ENCODE results near the gene UBASH3B. TPM values are rescaled to one million over a fixed set of nuclear protein-coding genes. Genes with fewer than 3 reads are reported as not detected.

The UBASH3B gene
- total RNA-seq, 2 experiments from 2014 or later: 66.6 to 75.0 TPM

- no peak for DNase-seq
- H3K9me3 Mint-ChIP-seq (ENCODE audit: insufficient read depth): no peaks in the 10 kb centered on the region
- peaks cover 53% of the 10 kb centered on the region for H3K36me3 Mint-ChIP-seq (ENCODE audit: low read depth)
- no peak overlapping the region for H3K4me3 Mint-ChIP-seq
- H3K27ac Mint-ChIP-seq: peak overlapping the region; percentile 13
- ATAC-seq: no peak
- CTCF ChIA-PET: interaction anchor here (1.2 to 13.2 kb wide), 5 partner anchors 8 to 158 kb away, joined by 3 to 469 read pairs (median 16); no protein-coding TSS in a partner anchor
- POLR2A ChIA-PET: no interaction called here
- peaks cover 4% of the 10 kb centered on the region for H3K4me1 Mint-ChIP-seq (ENCODE audit: low read depth)
- H3K27me3 Mint-ChIP-seq (ENCODE audit: low read depth): no peaks in the 10 kb centered on the region
Observed at GRCh38 chr11:122786896-122787295, 131.4 kb downstream of the UBASH3B start.

GRCh38 chr11:122788781-122789535 lies 133.4 kb downstream of the UBASH3B start:
- Mint-ChIP-seq H3K4me3 (no peak overlapping the region), H3K4me1 (ENCODE audit: low read depth) (no peaks in the 10 kb centered on the region), H3K36me3 (ENCODE audit: low read depth) (peaks cover 39% of the 10 kb centered on the region), H3K9me3 (ENCODE audit: insufficient read depth) (no peaks in the 10 kb centered on the region), H3K27ac (no peak overlapping the region), H3K27me3 (ENCODE audit: low read depth) (no peaks in the 10 kb centered on the region)
- DNase-seq (no peak), ATAC-seq (no peak)
- ChIA-PET CTCF (interaction anchor here (0.7 to 13.2 kb wide), 9 partner anchors 8 to 160 kb away, joined by 3 to 469 read pairs (median 4); no protein-coding TSS in a partner anchor), POLR2A (no interaction called here)

- ATAC-seq (no peak), DNase-seq (no peak)
- H3K4me1 Mint-ChIP-seq (ENCODE audit: low read depth): no peaks in the 10 kb centered on the region
- H3K27ac Mint-ChIP-seq: no peak overlapping the region
- no peak overlapping the region for H3K4me3 Mint-ChIP-seq
- no peaks in the 10 kb centered on the region for H3K9me3 Mint-ChIP-seq (ENCODE audit: insufficient read depth)
- ChIA-PET POLR2A (interaction anchor here (0.9 kb wide), 1 partner anchor 15 kb away, joined by 3 read pairs; no protein-coding TSS in a partner anchor), CTCF (interaction anchor here (0.7 to 13.2 kb wide), 5 partner anchors 9 to 233 kb away, joined by 3 to 469 read pairs (median 15); no protein-coding TSS in a partner anchor)
- peaks cover 40% of the 10 kb centered on the region for H3K36me3 Mint-ChIP-seq (ENCODE audit: low read depth)
- no peaks in the 10 kb centered on the region for H3K27me3 Mint-ChIP-seq (ENCODE audit: low read depth)
Observed at GRCh38 chr11:122789907-122790306, 134.4 kb downstream of the UBASH3B start.

GRCh38 chr11:122791411-122791810 lies 135.9 kb downstream of the UBASH3B start:
- no peak for DNase-seq
- no peaks in the 10 kb centered on the region for H3K4me1 Mint-ChIP-seq (ENCODE audit: low read depth)
- no peak overlapping the region for H3K4me3 Mint-ChIP-seq
- CTCF ChIA-PET: interaction anchor here (0.8 to 13.2 kb wide), 7 partner anchors 8 to 211 kb away, joined by 3 to 469 read pairs (median 5); no protein-coding TSS in a partner anchor
- H3K27ac Mint-ChIP-seq: no peak overlapping the region
- peaks cover 42% of the 10 kb centered on the region for H3K36me3 Mint-ChIP-seq (ENCODE audit: low read depth)
- POLR2A ChIA-PET: interaction anchor here (1.0 to 1.3 kb wide), 2 partner anchors 47 to 62 kb away, joined by 3 read pairs; partner anchors contain the start of gene CRTAM
- ATAC-seq: no peak
- no peaks in the 10 kb centered on the region for H3K27me3 Mint-ChIP-seq (ENCODE audit: low read depth)
- no peaks in the 10 kb centered on the region for H3K9me3 Mint-ChIP-seq (ENCODE audit: insufficient read depth)

GRCh38 chr11:122791836-122792235 lies 136.3 kb downstream of the UBASH3B start:
- H3K27ac Mint-ChIP-seq: peak overlapping the region; percentile 26
- no peaks in the 10 kb centered on the region for H3K9me3 Mint-ChIP-seq (ENCODE audit: insufficient read depth)
- no peaks in the 10 kb centered on the region for H3K27me3 Mint-ChIP-seq (ENCODE audit: low read depth)
- H3K4me3 Mint-ChIP-seq: no peak overlapping the region
- peaks cover 46% of the 10 kb centered on the region for H3K36me3 Mint-ChIP-seq (ENCODE audit: low read depth)
- no peaks in the 10 kb centered on the region for H3K4me1 Mint-ChIP-seq (ENCODE audit: low read depth)
- no peak for ATAC-seq
- no peak for DNase-seq
- CTCF ChIA-PET: interaction anchor here (0.8 to 13.2 kb wide), 8 partner anchors 9 to 212 kb away, joined by 3 to 469 read pairs (median 6); no protein-coding TSS in a partner anchor
- POLR2A ChIA-PET: interaction anchor here (0.7 to 1.3 kb wide), 2 partner anchors 46 to 173 kb away, joined by 3 read pairs; partner anchors contain the start of gene CRTAM

- H3K4me3 Mint-ChIP-seq: no peak overlapping the region
- no peaks in the 10 kb centered on the region for H3K9me3 Mint-ChIP-seq (ENCODE audit: insufficient read depth)
- DNase-seq (no peak), ATAC-seq (no peak)
- H3K27ac Mint-ChIP-seq: no peak overlapping the region
- ChIA-PET POLR2A (no interaction called here), CTCF (interaction anchor here (0.6 to 13.2 kb wide), 6 partner anchors 14 to 227 kb away, joined by 3 to 469 read pairs (median 6); no protein-coding TSS in a partner anchor)
- peaks cover 57% of the 10 kb centered on the region for H3K36me3 Mint-ChIP-seq (ENCODE audit: low read depth)
- H3K27me3 Mint-ChIP-seq (ENCODE audit: low read depth): no peaks in the 10 kb centered on the region
- no peaks in the 10 kb centered on the region for H3K4me1 Mint-ChIP-seq (ENCODE audit: low read depth)
Observed at GRCh38 chr11:122793515-122793914, 138.0 kb downstream of the UBASH3B start.

GRCh38 chr11:122795307-122795706 lies 139.8 kb downstream of the UBASH3B start:
- H3K27ac Mint-ChIP-seq: no peak overlapping the region
- H3K4me3 Mint-ChIP-seq: no peak overlapping the region
- DNase-seq (no peak), ATAC-seq (no peak)
- peaks cover 58% of the 10 kb centered on the region for H3K36me3 Mint-ChIP-seq (ENCODE audit: low read depth)
- no peaks in the 10 kb centered on the region for H3K9me3 Mint-ChIP-seq (ENCODE audit: insufficient read depth)
- ChIA-PET CTCF (interaction anchor here (1.2 to 13.2 kb wide), 24 partner anchors 8 to 261 kb away, joined by 4 to 469 read pairs (median 12); partner anchors contain the start of gene CRTAM), POLR2A (interaction anchor here (1.5 to 1.9 kb wide), 2 partner anchors 56 to 58 kb away, joined by 3 to 17 read pairs; no protein-coding TSS in a partner anchor)
- H3K27me3 Mint-ChIP-seq (ENCODE audit: low read depth): no peaks in the 10 kb centered on the region
- no peaks in the 10 kb centered on the region for H3K4me1 Mint-ChIP-seq (ENCODE audit: low read depth)

GRCh38 chr11:122796128-122796717 lies 140.7 kb downstream of the UBASH3B start:
- Mint-ChIP-seq H3K36me3 (ENCODE audit: low read depth) (peaks cover 59% of the 10 kb centered on the region), H3K9me3 (ENCODE audit: insufficient read depth) (no peaks in the 10 kb centered on the region), H3K27ac (no peak overlapping the region), H3K4me1 (ENCODE audit: low read depth) (no peaks in the 10 kb centered on the region), H3K27me3 (ENCODE audit: low read depth) (no peaks in the 10 kb centered on the region), H3K4me3 (no peak overlapping the region)
- ATAC-seq (peak; percentile 86), DNase-seq (peak; percentile 76)
- CTCF ChIA-PET: interaction anchor here (0.5 to 13.2 kb wide), 36 partner anchors 9 to 262 kb away, joined by 3 to 469 read pairs (median 8); partner anchors contain the start of gene CRTAM
- POLR2A ChIA-PET: interaction anchor here (0.6 to 1.9 kb wide), 5 partner anchors 42 to 266 kb away, joined by 3 to 17 read pairs (median 3); partner anchors contain the start of genes CRTAM and HSPA8

GRCh38 chr11:122797651-122798050 lies 142.1 kb downstream of the UBASH3B start:
- CTCF ChIA-PET: interaction anchor here (1.2 to 13.2 kb wide), 17 partner anchors 8 to 248 kb away, joined by 3 to 469 read pairs (median 17); no protein-coding TSS in a partner anchor

GRCh38 chr11:122799406-122800105 lies 144.0 kb downstream of the UBASH3B start:
- no peak overlapping the region for H3K4me3 Mint-ChIP-seq
- DNase-seq (no peak), ATAC-seq (no peak)
- no peaks in the 10 kb centered on the region for H3K27me3 Mint-ChIP-seq (ENCODE audit: low read depth)
- peaks cover 74% of the 10 kb centered on the region for H3K36me3 Mint-ChIP-seq (ENCODE audit: low read depth)
- ChIA-PET CTCF (interaction anchor here (6.4 kb wide), 1 partner anchor 8 kb away, joined by 40 read pairs; no protein-coding TSS in a partner anchor), POLR2A (interaction anchor here (0.7 to 0.8 kb wide), 2 partner anchors 16 to 34 kb away, joined by 4 read pairs; no protein-coding TSS in a partner anchor)
- H3K4me1 Mint-ChIP-seq (ENCODE audit: low read depth): peaks cover 21% of the 10 kb centered on the region
- H3K27ac Mint-ChIP-seq: no peak overlapping the region
- H3K9me3 Mint-ChIP-seq (ENCODE audit: insufficient read depth): no peaks in the 10 kb centered on the region

More at GRCh38 chr11:122797651-122798050, 142.1 kb downstream of the UBASH3B start:
- POLR2A ChIA-PET: no interaction called here
- DNase-seq (no peak), ATAC-seq (no peak)
- Mint-ChIP-seq H3K36me3 (ENCODE audit: low read depth) (peaks cover 60% of the 10 kb centered on the region), H3K9me3 (ENCODE audit: insufficient read depth) (no peaks in the 10 kb centered on the region), H3K27ac (peak overlapping the region; percentile 1), H3K27me3 (ENCODE audit: low read depth) (no peaks in the 10 kb centered on the region), H3K4me1 (ENCODE audit: low read depth) (peaks cover 3% of the 10 kb centered on the region), H3K4me3 (no peak overlapping the region)

- Mint-ChIP-seq H3K9me3 (ENCODE audit: insufficient read depth) (no peaks in the 10 kb centered on the region), H3K36me3 (ENCODE audit: low read depth) (peaks cover 68% of the 10 kb centered on the region), H3K27ac (peak overlapping the region; percentile 12), H3K4me1 (ENCODE audit: low read depth) (peaks cover 34% of the 10 kb centered on the region), H3K27me3 (ENCODE audit: low read depth) (no peaks in the 10 kb centered on the region), H3K4me3 (no peak overlapping the region)
- ChIA-PET POLR2A (no interaction called here), CTCF (no interaction called here)
- DNase-seq (no peak), ATAC-seq (no peak)
Observed at GRCh38 chr11:122802876-122803275, 147.4 kb downstream of the UBASH3B start.

All from activated CD8-positive, alpha-beta T cell treated with anti-CD3 and anti-CD28 coated beads, Interleukin-2, amount 10 ng/mL, durations not matched to agents 7 days and 5 days (primary cell).